Right lobe of liver (tissue), 6 donors: Measurements from ENCODE around the gene SLC1A2. TPM values are rescaled to one million over a fixed set of nuclear protein-coding genes. Genes with fewer than 3 reads are reported as not detected.

Experiments
- ATAC-seq, 4 donors: fragments of 200-7000 bp; cut with Tn5 transposase; one replicate each; pipeline ENCODE4 v1.9.1; 2020; ENCODE audit warnings: mild to moderate bottlenecking in 4 of 4, moderate library complexity in 4 of 4
- DNase-seq, 3 donors: peaks; one replicate each; pipeline ENCODE4 v3.0.0-alpha.2; 2020
- H3K27ac ChIP-seq, 3 donors: fragments of 200-600 bp; one replicate each; pipeline ENCODE4 v1.8.0; 2022
- H3K27me3 ChIP-seq, 2 donors: fragments of 200-600 bp; one replicate each; pipeline ENCODE4 v1.8.0; 2022
- H3K36me3 ChIP-seq, 4 donors: fragments of 200-600 bp; sonication (generic) in 1 of 4; one replicate each; pipeline versions ENCODE4 v1.5.1 to v1.8.0; 2017 to 2022; ENCODE audit warnings: control low read depth in 1 of 4
- H3K4me1 ChIP-seq, 4 donors: fragments of 200-600 bp; sonication (generic) in 1 of 4; one replicate each; pipeline versions ENCODE4 v1.5.1 to v1.8.0; 2017 to 2022; ENCODE audit warnings: control low read depth in 1 of 4
- H3K4me3 ChIP-seq, 3 donors: fragments of 200-600 bp; one replicate each; pipeline ENCODE4 v1.8.0; 2022
- H3K9me3 ChIP-seq, 4 donors: fragments of 200-600 bp; sonication (generic) in 1 of 4; one replicate each; pipeline versions ENCODE4 v1.5.1 to v1.8.0; 2017 to 2022; ENCODE audit warnings: control low read depth in 1 of 4
- POLR2A ChIP-seq: fragments of 450-650 bp; IDR thresholded peaks from one replicate; pipeline ENCODE4 v1.6.1; 2017; ENCODE audit warnings: antibody characterized with exemption, mild to moderate bottlenecking
- WGBS: methylation state at CpG from one replicate; pipeline ENCODE4 v1.1.6; 2018; ENCODE audit warnings: low coverage, low lambda C conversion rate; ENCODE audit not compliant: insufficient coverage; ENCODE audit errors: missing lambda C conversion rate; 5-methylcytosine and 5-hydroxymethylcytosine counted together
- intact Hi-C, 2 donors: fragments of 100-400 bp; cut with DNase I; formaldehyde crosslinking; loops; one replicate each; pipeline versions ENCODE4 v1.11.2 to v1.14.1; 2022
- total RNA-seq, 6 experiments: library from RNA; depleted of rRNA in 2 of 6; stranded (reverse); fragments of >200 nt in 2 of 6; fragmentation: NEBNext Ultra II Directional in 3 of 6; extraction: Animal tissue kit (Norgen Biotek cat#: 25700) in 3 of 6; gene quantifications; one replicate each; pipeline versions ENCODE4 v1.1.0 to v1.2.4, GENCODE V29; 2016 to 2023
- TF ChIP-seq, protein P1 (sequence below), 4 donors: fragments of 200-600 bp in 3 of 4; fragments of 450-650 bp in 1 of 4; IDR thresholded peaks; one replicate each; pipeline versions ENCODE4 v1.5.1 to v1.8.0; 2016 to 2022; ENCODE audit warnings: antibody characterized with exemption in 4 of 4, mild to moderate bottlenecking in 2 of 4
- donor health status: DM: no; HTN: yes; CAD: no.
- donor health status: DM: no; HTN: no; CAD: no.
- donor health status: DM: no; HTN: no; CAD: no.
- donor health status: DM: no; HTN: yes; CAD: no.
- donor health status: DM: no; HTN: yes; CAD: no.

Gene SLC1A2
- total RNA-seq, 6 experiments from 2014 or later: 7.6 to 87.4 (median 13.3) TPM

DNA sequence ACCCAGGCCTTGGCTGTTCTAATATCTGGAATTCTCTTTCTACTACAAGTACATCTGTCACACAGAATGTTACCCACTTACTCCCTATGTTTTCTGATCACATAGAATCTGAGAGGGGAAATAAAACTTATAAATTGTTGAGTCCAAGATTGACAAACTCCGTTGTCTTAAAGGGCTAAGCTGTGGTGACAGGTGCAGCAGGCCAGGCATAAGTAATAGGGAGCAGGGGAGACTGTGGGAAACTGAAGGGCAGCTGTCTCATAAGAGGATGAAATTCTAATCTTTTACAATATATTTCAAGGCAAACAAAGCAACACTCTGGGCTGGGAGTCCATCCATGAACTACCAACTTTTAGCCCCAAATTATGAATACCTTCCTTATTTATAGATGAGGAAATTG is 133.9 kb downstream of the SLC1A2 start:
- peaks cover 0 to 23% (median 0%) of the 10 kb centered on the region in 4 donors for H3K36me3 ChIP-seq
- ATAC-seq: no peak
- DNase-seq: no peak
- H3K4me3 ChIP-seq: no peak overlapping the region
- no peak for TF ChIP-seq POLR2A
- TF ChIP-seq, protein P1, sequence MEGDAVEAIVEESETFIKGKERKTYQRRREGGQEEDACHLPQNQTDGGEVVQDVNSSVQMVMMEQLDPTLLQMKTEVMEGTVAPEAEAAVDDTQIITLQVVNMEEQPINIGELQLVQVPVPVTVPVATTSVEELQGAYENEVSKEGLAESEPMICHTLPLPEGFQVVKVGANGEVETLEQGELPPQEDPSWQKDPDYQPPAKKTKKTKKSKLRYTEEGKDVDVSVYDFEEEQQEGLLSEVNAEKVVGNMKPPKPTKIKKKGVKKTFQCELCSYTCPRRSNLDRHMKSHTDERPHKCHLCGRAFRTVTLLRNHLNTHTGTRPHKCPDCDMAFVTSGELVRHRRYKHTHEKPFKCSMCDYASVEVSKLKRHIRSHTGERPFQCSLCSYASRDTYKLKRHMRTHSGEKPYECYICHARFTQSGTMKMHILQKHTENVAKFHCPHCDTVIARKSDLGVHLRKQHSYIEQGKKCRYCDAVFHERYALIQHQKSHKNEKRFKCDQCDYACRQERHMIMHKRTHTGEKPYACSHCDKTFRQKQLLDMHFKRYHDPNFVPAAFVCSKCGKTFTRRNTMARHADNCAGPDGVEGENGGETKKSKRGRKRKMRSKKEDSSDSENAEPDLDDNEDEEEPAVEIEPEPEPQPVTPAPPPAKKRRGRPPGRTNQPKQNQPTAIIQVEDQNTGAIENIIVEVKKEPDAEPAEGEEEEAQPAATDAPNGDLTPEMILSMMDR (IDR thresholded peaks at IDR 0.05): no peak
- 100% methylated on average over 1 of the region's 1 CpG for WGBS
- intact Hi-C loops: no loop called here
- H3K27me3 ChIP-seq: no peaks in the 10 kb centered on the region
- peaks cover 0 to 4% (median 0%) of the 10 kb centered on the region in 4 donors for H3K4me1 ChIP-seq
- no peak overlapping the region for H3K27ac ChIP-seq
- no peaks in the 10 kb centered on the region for H3K9me3 ChIP-seq

DNA sequence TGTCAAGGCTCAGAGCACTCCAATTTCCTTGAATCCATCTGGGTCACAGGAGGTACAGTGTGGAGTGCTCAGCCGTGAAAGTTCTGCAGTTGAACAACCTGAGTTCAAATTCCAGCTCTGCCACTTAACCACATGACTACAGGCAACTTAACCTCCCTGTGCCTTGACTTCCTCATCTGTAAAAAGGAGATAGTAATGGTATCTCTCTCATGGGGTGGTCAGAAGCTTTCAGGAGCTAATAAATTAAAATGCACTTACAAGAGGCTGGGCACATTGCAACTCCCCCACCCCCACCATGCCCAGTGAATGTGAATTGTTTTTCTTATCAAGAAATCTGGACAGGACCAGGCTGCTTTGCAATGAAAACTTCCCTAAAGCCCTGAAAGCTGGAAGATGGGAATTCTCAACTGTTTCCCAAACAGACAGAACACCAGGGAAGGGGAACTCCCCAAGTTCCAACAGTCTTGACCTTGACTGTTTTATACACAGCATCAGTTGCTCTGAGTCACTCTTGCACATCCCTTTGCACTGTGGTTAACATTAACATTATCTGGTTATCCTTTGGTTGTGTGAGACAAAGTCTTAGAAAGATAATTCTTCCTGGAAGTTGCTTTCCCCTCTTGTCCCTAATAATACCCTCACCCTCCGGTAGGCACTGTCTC is 137.0 kb downstream of the SLC1A2 start:
- Histone ChIP-seq H3K9me3 (no peaks in the 10 kb centered on the region), H3K27me3 (no peaks in the 10 kb centered on the region), H3K4me3 (no peak overlapping the region), H3K27ac (no peak overlapping the region), H3K4me1 (peaks cover 0 to 4% (median 0%) of the 10 kb centered on the region in 4 donors), H3K36me3 (peaks cover 0 to 31% (median 0%) of the 10 kb centered on the region in 4 donors)
- 50% methylated on average over 1 of the region's 2 CpGs for WGBS
- intact Hi-C loops: no loop called here
- DNase-seq: no peak
- peak in 2 of 4 donors; percentile 17 to 33 for ATAC-seq
- TF ChIP-seq, protein P1 (IDR thresholded peaks at IDR 0.05): no peak
- TF ChIP-seq POLR2A: no peak

DNA sequence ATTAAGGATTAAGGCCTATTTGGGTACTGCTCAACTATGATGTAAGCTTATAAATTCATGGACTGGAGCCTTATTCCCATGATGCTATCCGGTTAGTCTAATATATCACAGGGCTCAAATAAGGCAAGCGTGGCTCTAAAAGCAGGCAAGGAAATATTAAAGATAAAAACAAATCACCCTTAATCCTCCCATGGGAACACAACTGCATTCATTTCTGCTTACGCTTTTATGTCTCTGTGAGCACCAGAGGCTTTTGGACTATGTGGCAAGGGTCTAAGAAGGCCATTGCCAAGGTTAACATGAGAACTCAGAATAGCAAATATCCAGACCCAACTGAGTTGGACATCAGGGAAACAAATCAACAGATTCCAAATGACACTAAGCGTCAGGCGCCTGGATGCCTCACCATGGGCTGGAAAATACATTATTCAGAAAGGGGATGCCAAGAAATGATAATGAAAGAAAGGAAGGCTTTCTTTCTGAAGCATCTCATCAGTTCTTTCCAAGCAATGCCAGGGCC is 138.1 kb downstream of the SLC1A2 start:
- H3K27ac ChIP-seq: no peak overlapping the region
- H3K27me3 ChIP-seq: no peaks in the 10 kb centered on the region
- peaks cover 0 to 24% (median 0%) of the 10 kb centered on the region in 4 donors for H3K36me3 ChIP-seq
- H3K4me3 ChIP-seq: no peak overlapping the region
- intact Hi-C loops: no loop called here
- WGBS: 56% methylated on average over 5 of the region's 5 CpGs
- H3K9me3 ChIP-seq: no peaks in the 10 kb centered on the region
- H3K4me1 ChIP-seq: peaks cover 0 to 11% (median under 1%) of the 10 kb centered on the region in 4 donors
- TF ChIP-seq POLR2A: no peak
- TF ChIP-seq, protein P1 (IDR thresholded peaks at IDR 0.05): no peak
- ATAC-seq (peak in 1 of 4 donors; percentile 50), DNase-seq (no peak)

DNA sequence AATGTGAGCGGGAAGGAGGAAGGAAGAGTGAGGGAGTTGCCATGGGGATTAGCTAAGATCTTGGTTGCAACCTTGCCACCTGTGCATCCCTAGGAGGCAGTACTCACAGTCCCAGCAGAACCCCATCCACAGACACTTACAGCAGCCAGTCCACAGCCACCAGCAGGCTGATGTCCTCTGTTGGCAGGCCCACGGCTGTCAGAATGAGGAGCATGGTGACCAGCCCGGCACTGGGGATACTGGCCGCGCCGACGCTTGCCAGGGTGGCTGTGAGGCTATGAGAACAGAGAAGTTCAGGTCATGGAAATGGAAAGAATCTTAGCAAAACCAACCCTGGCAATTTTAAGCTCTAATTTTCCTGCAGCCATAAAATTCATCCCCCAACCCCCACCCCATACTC is 138.6 kb downstream of the SLC1A2 start:
- Histone ChIP-seq H3K36me3 (peaks cover 0 to 20% (median 0%) of the 10 kb centered on the region in 4 donors), H3K9me3 (no peaks in the 10 kb centered on the region), H3K4me1 (peaks cover 0 to 14% (median 3%) of the 10 kb centered on the region in 4 donors), H3K4me3 (no peak overlapping the region), H3K27ac (no peak overlapping the region), H3K27me3 (no peaks in the 10 kb centered on the region)
- ATAC-seq (no peak), DNase-seq (no peak)
- TF ChIP-seq, protein P1 (IDR thresholded peaks at IDR 0.05): no peak
- TF ChIP-seq POLR2A: no peak
- WGBS: 56% methylated on average over 1 of the region's 7 CpGs
- intact Hi-C loops: no loop called here
